ENCODE data around the gene SLC22A31.
"Not testable (repeated sequence)": the region's sequence is repeated elsewhere in the genome, so short reads cannot be mapped to it uniquely, and the experiment has no call there.

SLC22A31 gene

GRCh38 chr16:89200124-89200849, at the start of gene SLC22A31:
Gene SLC22A31 (minus strand): TSS chr16:89200537. CDS start chr16:89200501, 36 bp downstream.
- H3K4me3 ChIP-seq (ENCODE audit: low read depth, low read length), result peak within 1 kb of the TSS; percentile 50
- no peak for DNase-seq (ENCODE audit: low read depth)
- TF ChIP-seq CTCF (IDR thresholded peaks at IDR 0.05; ENCODE audit: control insufficient read depth, extremely low read depth, insufficient read depth), result no peak

- H3K4me3 ChIP-seq (ENCODE audit: low read depth, low read length), result no peak overlapping the region
- no peak for TF ChIP-seq CTCF (IDR thresholded peaks at IDR 0.05; ENCODE audit: control insufficient read depth, extremely low read depth, insufficient read depth)
- DNase-seq (ENCODE audit: low read depth), result no peak
These were observed 48.1 kb upstream of the SLC22A31 start for GRCh38 chr16:89248196-89248982.

GRCh38 chr16:89247734-89248075, 47.4 kb upstream of the SLC22A31 start:
- not testable (repeated sequence) for DNase-seq (ENCODE audit: low read depth); H3K4me3 ChIP-seq (ENCODE audit: low read depth, low read length)

GRCh38 chr16:89246903-89247733, 46.8 kb upstream of the SLC22A31 start:
- peak overlapping the region; percentile 45 for H3K4me3 ChIP-seq (ENCODE audit: low read depth, low read length)
- DNase-seq (ENCODE audit: low read depth), result no peak
- no peak for TF ChIP-seq CTCF (IDR thresholded peaks at IDR 0.05; ENCODE audit: control insufficient read depth, extremely low read depth, insufficient read depth)

- H3K4me3 ChIP-seq (ENCODE audit: low read depth, low read length), result peak overlapping the region; percentile 45
- no peak for DNase-seq (ENCODE audit: low read depth)
- no peak for TF ChIP-seq CTCF (IDR thresholded peaks at IDR 0.05; ENCODE audit: control insufficient read depth, extremely low read depth, insufficient read depth)
These were observed 46.1 kb upstream of the SLC22A31 start for GRCh38 chr16:89246383-89246902.

GRCh38 chr16:89244754-89245153, 44.4 kb upstream of the SLC22A31 start:
- TF ChIP-seq CTCF (IDR thresholded peaks at IDR 0.05; ENCODE audit: control insufficient read depth, extremely low read depth, insufficient read depth), result no peak
- H3K4me3 ChIP-seq (ENCODE audit: low read depth, low read length), result no peak overlapping the region
- no peak for DNase-seq (ENCODE audit: low read depth)

GRCh38 chr16:89244264-89244663, 43.9 kb upstream of the SLC22A31 start:
- H3K4me3 ChIP-seq (ENCODE audit: low read depth, low read length); DNase-seq (ENCODE audit: low read depth): not testable (repeated sequence)
